Measurements from ENCODE around the gene KRT86. TPM values are rescaled to one million over a fixed set of nuclear protein-coding genes. Genes with fewer than 3 reads are reported as not detected.

KRT86 gene
- polyA plus RNA-seq, 2 of the 4 experiments (the other 2 are of a cell fraction): 23.5 to 378 TPM

- peak; percentile 31; the same call in 1 of the 2 replicates for TF ChIP-seq HOXB5 (CRISPR knock-in tag; IDR thresholded peaks at IDR 0.05)
- peak; percentile 30; the same call in 1 of the 2 replicates for TF ChIP-seq POLR2AphosphoS2 (conservative IDR thresholded peaks at IDR 0.05; ENCODE audit: low read length)
- peak; percentile 63 for TF ChIP-seq JUNB (IDR thresholded peaks at IDR 0.05)
- peak; percentile 85 for TF ChIP-seq FOSL2 (IDR thresholded peaks at IDR 0.05)
- peak; percentile 89 for TF ChIP-seq FOSL2 (CRISPR knock-in tag; IDR thresholded peaks at IDR 0.05)
- TF ChIP-seq SMC3 (IDR thresholded peaks at IDR 0.05): peak; percentile 15; the same call in 1 of the 3 replicates
- 0 out of 2 replicates have a peak, but pooled peaks have one; percentile 2 for TF ChIP-seq NFE2L2 (conservative IDR thresholded peaks at IDR 0.05; ENCODE audit: low read length)
- no peak; the same call in 1 of the 2 replicates for TF ChIP-seq EHF (CRISPR knock-in tag; IDR thresholded peaks at IDR 0.05)
- TF ChIP-seq FOSB (CRISPR knock-in tag; IDR thresholded peaks at IDR 0.05): peak; percentile 12; the same call in 1 of the 2 replicates
- no peak for TF ChIP-seq BCL3 (IDR thresholded peaks at IDR 0.05)
- no peak for TF ChIP-seq POLR2A (IDR thresholded peaks at IDR 0.05; ENCODE audit: low read length)
- TF ChIP-seq KDM1A (IDR thresholded peaks at IDR 0.05; ENCODE audit: low read depth): no peak
- no peak for TF ChIP-seq MYC (IDR thresholded peaks at IDR 0.05; ENCODE audit: borderline replicate concordance, low read length)
- no peak for TF ChIP-seq CHD4 (IDR thresholded peaks at IDR 0.05; ENCODE audit: borderline replicate concordance)
- TF ChIP-seq RNF2 (IDR thresholded peaks at IDR 0.05; ENCODE audit: borderline replicate concordance, low read depth): no peak
- TF ChIP-seq ATOH8 (CRISPR knock-in tag; IDR thresholded peaks at IDR 0.05; ENCODE audit: low read depth): 0 out of 2 replicates have a peak, but pooled peaks have one; percentile 6
- TF ChIP-seq E2F6 (IDR thresholded peaks at IDR 0.05; ENCODE audit: borderline replicate concordance, low read depth): 0 out of 2 replicates have a peak, but pooled peaks have one; percentile 38
- no peak for TF ChIP-seq MAZ (IDR thresholded peaks at IDR 0.05; ENCODE audit: borderline replicate concordance, low read depth, low read length)
- no peak for TF ChIP-seq RFX5 (IDR thresholded peaks at IDR 0.05)
- no peak for TF ChIP-seq CHD2 (IDR thresholded peaks at IDR 0.05; ENCODE audit: low read length, partially characterized antibody)
- no peak for TF ChIP-seq TFCP2L1 (CRISPR knock-in tag; IDR thresholded peaks at IDR 0.05)
- no peak for TF ChIP-seq HDAC2 (IDR thresholded peaks at IDR 0.05)
- 0 out of 2 replicates have a peak, but pooled peaks have one; percentile 43 for TF ChIP-seq HEYL (CRISPR knock-in tag; IDR thresholded peaks at IDR 0.05)
Observed at GRCh38 chr12:52246720-52247621, 27.5 kb upstream of the KRT86 start (continued).

GRCh38 chr12:52247622-52248540 is 26.6 kb upstream of the KRT86 start:
- FAIRE-seq (peak; percentile 7), ATAC-seq (peak; percentile 0 to 1; a peak in 3 of 6 replicates), DNase-seq (ENCODE audit: low read depth in 1 of 2, low spot score in 1 of 2) (peak in 1 of 2 experiments; percentile 65)
- 41% methylated on average over 10 of the region's 10 CpGs for WGBS (ENCODE audit: missing lambda C conversion rate)
- Histone ChIP-seq H3K4me3 (peak overlapping the region; percentile 10; the same call in 1 of the 3 replicates), H3K9me3 (no peaks in the 10 kb centered on the region), H3K4me2 (peak overlapping the region; percentile 99), H3K4me1 (peaks cover 99% of the 10 kb centered on the region), H3K27ac (peak overlapping the region; percentile 92 to 97)
- POLR2A ChIA-PET: interaction anchor here (0.7 to 18.5 kb wide), 10 partner anchors 15 to 632 kb away, joined by 3 to 383 read pairs (median 6); partner anchors contain the start of genes KRT7 and KRT86
- CTCF ChIA-PET: interaction anchor here (1.0 to 14.8 kb wide), 14 partner anchors 13 to 632 kb away, joined by 3 to 321 read pairs (median 6); partner anchors contain the start of genes KRT7 and KRT86
- TF ChIP-seq MYC (IDR thresholded peaks at IDR 0.05; ENCODE audit: borderline replicate concordance, low read length) (no peak), HOXB13 (CRISPR knock-in tag; IDR thresholded peaks at IDR 0.05; ENCODE audit: low read depth) (0 out of 2 replicates have a peak, but pooled peaks have one; percentile 28), PBX3 (IDR thresholded peaks at IDR 0.05) (no peak), CHD2 (IDR thresholded peaks at IDR 0.05; ENCODE audit: low read length, partially characterized antibody) (peak; percentile 40), REST (IDR thresholded peaks at IDR 0.05) (0 out of 2 replicates have a peak, but pooled peaks have one; percentile 16), FOSB (CRISPR knock-in tag; IDR thresholded peaks at IDR 0.05) (peak; percentile 91)
